HG03571 (cell line): Measurements from ENCODE around the gene XRCC1.

Experiments used
- ATAC-seq: cut with Tn5 transposase; IDR thresholded peaks from one replicate; pipeline ENCODE4 v1.9.1; 2021; ENCODE audit not compliant: unreplicated experiment

XRCC1 gene

DNA sequence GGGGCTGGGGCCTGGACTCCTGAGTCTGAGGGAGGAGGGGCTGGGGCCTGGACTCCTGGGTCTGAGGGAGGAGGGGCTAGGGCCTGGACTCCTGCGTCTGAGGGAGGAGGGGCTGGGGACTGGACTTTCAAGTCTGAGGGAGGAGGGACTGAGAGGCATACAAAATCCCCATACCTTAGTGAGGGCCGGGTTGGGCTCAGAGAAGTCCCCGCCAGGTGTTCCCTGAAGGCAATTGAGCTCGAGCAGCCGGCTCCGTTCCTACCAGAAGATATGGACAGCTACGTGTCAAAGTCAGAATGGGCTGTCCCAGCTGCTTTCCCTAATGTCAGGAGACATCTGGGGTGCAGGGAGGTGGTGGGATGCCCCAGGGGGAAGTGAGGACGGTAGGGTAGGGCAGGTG lies 80.2 kb downstream of the XRCC1 start:
- no peak for ATAC-seq
